NCI-H2081 (cell line): ENCODE data around the gene BCL6B.
"Not testable (repeated sequence)": the region's sequence is repeated elsewhere in the genome, so short reads cannot be mapped to it uniquely, and the experiment has no call there.

Experiments used
- DNase-seq, 2 experiments: peaks; one replicate each; lab custom pipeline; 2025; lab: John Stamatoyannopoulos, UW

Gene BCL6B

DNA sequence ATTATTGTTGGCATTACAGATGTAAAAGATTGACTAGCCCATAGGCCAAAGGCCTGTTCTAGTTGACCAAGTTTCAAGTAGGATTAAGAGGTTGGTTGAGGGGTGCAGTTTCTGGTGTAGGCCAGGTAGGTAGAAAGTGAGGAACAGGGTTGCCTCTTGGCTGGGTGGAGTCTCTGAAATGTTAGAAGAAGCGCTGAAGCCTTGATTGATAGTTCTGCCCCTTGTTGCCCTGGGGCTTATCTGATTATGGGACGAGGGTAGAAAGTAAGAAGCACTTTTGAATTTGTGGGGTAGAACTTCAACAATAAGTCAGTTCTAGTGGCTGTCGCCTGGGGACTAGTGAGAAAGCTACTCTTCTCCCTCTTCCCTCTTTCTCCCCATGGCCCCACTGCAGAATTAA, 6.2 kb downstream of the BCL6B start:
- no peak for DNase-seq

DNA sequence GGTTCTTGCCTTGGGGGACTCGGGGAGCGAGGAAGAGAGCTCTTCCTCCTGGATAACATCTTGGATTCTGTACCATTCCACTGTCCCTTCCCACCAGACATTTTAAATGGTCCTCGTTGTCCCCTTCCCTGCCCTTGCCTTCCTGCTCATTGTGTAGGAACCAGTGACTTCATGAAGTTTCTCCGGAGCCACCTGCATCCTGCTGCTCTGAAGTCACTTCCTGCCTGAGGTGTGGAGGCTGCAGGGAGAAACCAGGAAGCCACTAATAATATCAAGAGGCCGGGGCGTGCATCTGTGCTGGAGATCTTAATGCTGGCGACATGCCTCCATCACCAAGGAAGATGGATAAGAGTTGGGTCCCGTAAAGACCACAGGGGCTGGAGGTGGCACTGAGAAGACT, 6.8 kb downstream of the BCL6B start:
- no peak for DNase-seq

DNA sequence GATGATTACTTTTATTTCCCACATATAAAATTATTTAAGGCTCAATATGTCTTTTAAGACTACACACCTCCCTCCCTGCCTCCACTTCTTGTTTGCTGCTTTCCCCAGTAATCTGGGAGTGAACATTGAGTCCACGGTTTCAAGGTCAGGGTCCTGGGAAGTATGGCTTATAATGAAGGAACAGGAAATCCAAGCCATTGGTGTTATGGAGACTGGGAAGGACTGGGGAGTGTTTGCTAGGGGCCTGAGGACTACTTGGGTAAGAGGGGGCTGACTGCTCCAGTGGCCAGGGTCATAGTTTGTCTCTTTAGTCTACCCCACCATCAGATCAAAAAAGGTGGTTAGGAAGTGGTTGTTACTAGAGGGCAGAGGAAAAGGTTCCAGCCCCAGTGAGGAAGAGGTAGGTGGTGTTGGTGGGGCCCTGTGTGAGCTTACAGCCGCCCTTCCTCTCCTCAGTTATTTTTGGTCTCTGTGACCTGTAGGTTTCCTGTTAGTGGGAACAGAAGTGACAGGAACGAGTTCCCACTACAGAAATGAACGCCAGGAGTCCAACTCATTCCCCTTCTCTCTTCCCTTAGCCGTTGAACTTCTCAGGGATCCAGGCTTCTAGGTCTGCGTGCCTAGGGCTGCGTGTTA, 12.2 kb downstream of the BCL6B start:
- DNase-seq: no peak

DNA sequence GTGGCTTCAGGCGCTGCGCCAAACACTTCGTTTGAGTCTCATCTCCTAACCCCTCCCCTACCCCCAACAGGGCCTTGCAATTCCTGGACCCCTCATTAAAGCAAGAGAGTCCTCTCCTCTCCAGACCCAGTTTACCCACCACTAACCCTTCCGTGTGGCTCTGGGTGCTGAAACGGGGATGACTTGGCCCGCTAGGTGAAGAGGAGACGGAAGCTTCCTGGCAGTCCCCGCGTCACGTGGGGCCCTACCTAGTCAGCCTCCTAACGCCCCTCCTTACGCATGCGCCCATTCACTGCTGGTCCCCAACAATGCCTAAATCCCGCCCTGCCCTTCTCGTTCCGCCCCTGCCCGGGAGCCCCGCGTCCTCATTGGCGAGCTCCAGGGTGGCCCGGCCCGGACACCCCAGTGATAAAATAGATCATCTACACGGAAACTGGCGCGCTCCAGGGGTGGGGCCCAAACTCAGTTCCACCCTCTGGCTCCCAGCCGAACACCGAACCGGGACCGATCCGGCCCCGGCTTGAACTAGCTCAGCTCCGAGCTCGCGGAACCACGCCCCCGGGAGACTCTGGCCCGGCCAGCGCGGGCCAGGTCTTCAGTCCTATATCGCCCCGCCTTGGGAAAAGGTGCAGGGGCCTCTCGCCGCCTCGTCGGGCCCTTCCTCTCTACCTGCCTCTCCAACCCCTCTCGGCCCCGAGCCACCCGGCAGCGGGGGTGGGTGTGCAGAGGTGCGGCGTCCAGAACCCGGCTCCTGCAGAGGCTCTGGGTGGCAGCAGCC, 12.9 kb downstream of the BCL6B start, which contains the start of gene SLC16A13:
SLC16A13 (plus strand) TSS at position 425 of the 778 bp plus-strand sequence. CDS start 368 bp downstream, outside the sequence.
- peak; percentile 90 to 93 for DNase-seq

- DNase-seq: no peak
These were observed 15.4 kb downstream of the BCL6B start for GRCh38 chr17:7038025-7038862.

DNA sequence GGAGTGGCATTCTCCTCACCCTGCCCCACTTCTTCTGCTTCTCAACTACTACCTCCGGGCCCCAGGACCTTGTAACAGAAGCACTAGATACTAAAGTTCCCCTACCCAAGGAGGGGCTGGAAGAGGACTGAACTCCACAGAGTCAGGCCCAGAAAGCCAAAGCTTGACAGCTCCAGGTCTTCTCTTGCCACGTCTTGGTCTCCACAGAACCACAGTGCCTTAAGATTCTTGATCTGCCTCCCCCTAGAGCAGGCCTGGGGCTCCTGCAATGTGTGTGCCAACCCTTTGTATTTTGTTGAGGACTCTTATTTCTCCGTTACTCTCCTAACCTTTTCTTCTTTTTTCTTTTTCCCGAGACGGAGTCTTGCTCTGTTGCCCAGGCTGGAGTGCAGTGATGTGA, 17.0 kb downstream of the BCL6B start:
- DNase-seq: no peak

- DNase-seq: no peak
These were observed 19.0 kb downstream of the BCL6B start for GRCh38 chr17:7041607-7042500.

DNA sequence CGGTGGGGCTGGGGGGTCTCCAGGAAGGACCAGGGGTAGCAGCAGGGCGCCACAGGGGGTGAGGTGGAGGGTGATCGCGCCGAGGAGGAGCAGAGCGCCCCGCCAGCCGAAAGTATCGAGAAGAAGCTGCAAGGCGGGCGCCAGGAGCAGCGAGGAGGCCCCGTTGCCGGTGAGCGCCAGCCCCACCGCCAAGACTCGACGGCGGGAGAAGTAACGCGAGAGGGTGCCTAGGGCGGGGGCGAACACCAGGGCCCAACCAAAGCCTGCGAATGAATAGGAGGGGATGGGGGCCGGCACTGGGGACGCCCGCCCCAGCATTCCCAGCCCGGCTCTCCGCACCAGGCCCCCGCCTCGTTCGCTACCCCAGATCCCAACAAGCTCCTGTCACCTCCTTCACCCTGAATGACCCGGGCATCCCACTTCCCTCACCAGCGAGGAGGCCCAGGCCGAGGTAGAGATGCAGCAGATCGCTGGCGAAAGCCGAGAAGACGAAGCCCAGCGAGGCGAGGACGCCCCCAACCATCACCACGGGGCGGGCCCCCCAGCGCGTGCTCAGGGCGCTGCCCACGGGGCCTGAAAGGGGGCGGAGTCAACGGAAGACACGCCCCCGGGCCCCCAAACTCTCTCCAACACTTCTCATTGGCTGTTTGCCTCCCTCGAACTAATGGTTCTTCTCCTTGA, 19.8 kb downstream of the BCL6B start:
- no peak for DNase-seq

- no peak for DNase-seq
These were observed 20.3 kb downstream of the BCL6B start for GRCh38 chr17:7043182-7043496.

GRCh38 chr17:7043497-7044198, 20.8 kb downstream of the BCL6B start, which contains the start of gene SLC16A11:
TSS of gene SLC16A11 (minus strand) at chr17:7044092. CDS start at chr17:7043513, 579 bp downstream.
- peak; percentile 75 to 84 for DNase-seq

GRCh38 chr17:7045492-7046126, 22.8 kb downstream of the BCL6B start:
- peak; percentile 17 to 28 for DNase-seq

GRCh38 chr17:7046127-7046724, 23.4 kb downstream of the BCL6B start:
- DNase-seq: no peak

- not testable (repeated sequence) for DNase-seq
These were observed 24.0 kb downstream of the BCL6B start for GRCh38 chr17:7046725-7047397.

GRCh38 chr17:7047566-7047965, 24.7 kb downstream of the BCL6B start:
- DNase-seq: no peak

DNA sequence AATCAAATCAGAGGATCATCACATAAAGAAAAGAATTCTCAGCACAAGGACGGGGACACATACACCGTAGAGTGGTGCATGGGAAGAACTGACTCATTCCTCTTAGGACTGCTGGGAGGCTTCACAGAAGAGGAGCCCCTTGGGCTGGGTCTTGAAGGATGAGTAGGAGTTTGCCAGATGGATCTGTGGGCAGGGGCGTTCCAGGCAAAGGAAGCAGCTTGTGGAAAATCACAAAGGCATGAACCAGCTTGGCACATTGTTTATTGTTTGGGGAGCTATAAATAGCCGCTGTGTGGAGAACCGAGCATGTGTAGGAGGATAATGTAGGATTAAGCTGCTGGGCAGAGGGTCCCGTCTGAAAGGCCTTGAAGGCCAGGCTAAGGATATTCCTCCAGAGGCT, 26.1 kb downstream of the BCL6B start:
- DNase-seq: no peak

GRCh38 chr17:7050583-7050982, 27.7 kb downstream of the BCL6B start:
- DNase-seq: not testable (repeated sequence)

DNA sequence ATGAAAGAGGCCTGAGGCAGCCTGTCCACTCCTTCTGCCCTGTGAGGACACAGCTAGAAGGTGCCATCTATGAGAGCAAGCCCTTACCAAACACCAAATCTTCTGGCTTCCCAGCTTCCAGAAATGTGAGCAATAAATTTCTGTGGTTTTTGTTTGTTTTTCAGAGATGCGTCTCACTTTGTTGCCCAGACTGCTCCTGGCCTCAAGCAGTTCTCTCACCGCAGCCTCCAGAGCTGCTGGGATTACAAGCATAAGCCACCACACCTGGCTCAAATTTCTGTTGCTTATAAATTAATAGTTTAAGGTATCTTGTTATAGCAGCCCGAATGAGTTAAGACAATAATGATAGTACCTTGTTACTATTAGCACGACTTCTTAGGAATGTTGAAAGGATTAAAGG, 33.5 kb downstream of the BCL6B start:
- DNase-seq: no peak

- no peak for DNase-seq
These were observed 36.1 kb downstream of the BCL6B start for GRCh38 chr17:7058831-7059447.
